Muscle layer of duodenum (tissue), 2 donors: Measurements from ENCODE around the gene NHS.

Experiments
- H3K27ac ChIP-seq: one replicate; pipeline ENCODE4 v1.7.0; 2013; ENCODE audit warnings: mild to moderate bottlenecking, low read length
- H3K27me3 ChIP-seq: one replicate; pipeline ENCODE4 v1.7.0; 2013; ENCODE audit warnings: low read depth, mild to moderate bottlenecking, control low read depth, low read length
- H3K36me3 ChIP-seq, 2 donors: one replicate each; pipeline ENCODE4 v1.7.0; 2013; ENCODE audit warnings: low read length in 2 of 2, control low read depth in 1 of 2, mild to moderate bottlenecking in 1 of 2; ENCODE audit not compliant: insufficient read depth in 2 of 2, control insufficient read depth in 1 of 2
- H3K4me1 ChIP-seq, 2 donors: one replicate each; pipeline ENCODE4 v1.7.0; 2013; ENCODE audit warnings: low read length in 2 of 2, mild to moderate bottlenecking in 2 of 2, control low read depth in 1 of 2, moderate library complexity in 1 of 2; ENCODE audit not compliant: insufficient read depth in 2 of 2, control insufficient read depth in 1 of 2
- H3K4me3 ChIP-seq, 2 donors: one replicate each; pipeline ENCODE4 v1.7.0; 2013; ENCODE audit warnings: low read length in 2 of 2, low read depth in 1 of 2, mild to moderate bottlenecking in 1 of 2
- H3K9me3 ChIP-seq, 2 donors: one replicate each; pipeline ENCODE4 v1.7.0; 2013; ENCODE audit warnings: low read length in 2 of 2, control low read depth in 1 of 2, mild to moderate bottlenecking in 1 of 2; ENCODE audit not compliant: control insufficient read depth in 1 of 2
- donor health status: healthy.

Gene NHS

GRCh38 chrX:17602245-17602644, 227.2 kb downstream of the NHS start:
- no peak overlapping the region for H3K27ac ChIP-seq

GRCh38 chrX:17603196-17603595, 228.2 kb downstream of the NHS start:
- H3K9me3 ChIP-seq = no peaks in the 10 kb centered on the region
- H3K27me3 ChIP-seq = no peaks in the 10 kb centered on the region
- no peak overlapping the region for H3K4me3 ChIP-seq
- H3K36me3 ChIP-seq = no peaks in the 10 kb centered on the region
- H3K27ac ChIP-seq = no peak overlapping the region
- peaks cover 0 to 15% of the 10 kb centered on the region in 2 donors for H3K4me1 ChIP-seq

More at GRCh38 chrX:17602245-17602644, 227.2 kb downstream of the NHS start:
- H3K36me3 ChIP-seq = no peaks in the 10 kb centered on the region
- H3K9me3 ChIP-seq = no peaks in the 10 kb centered on the region
- H3K4me1 ChIP-seq = peaks cover 0 to 18% of the 10 kb centered on the region in 2 donors
- no peak overlapping the region for H3K4me3 ChIP-seq
- no peaks in the 10 kb centered on the region for H3K27me3 ChIP-seq

- peaks cover 0 to under 1% of the 10 kb centered on the region in 2 donors for H3K4me1 ChIP-seq
These were observed 230.7 kb downstream of the NHS start for GRCh38 chrX:17605676-17606075.

GRCh38 chrX:17606231-17606630, 231.2 kb downstream of the NHS start:
- H3K27me3 ChIP-seq = no peaks in the 10 kb centered on the region
- no peaks in the 10 kb centered on the region for H3K36me3 ChIP-seq
- H3K4me3 ChIP-seq = no peak overlapping the region
- H3K9me3 ChIP-seq = no peaks in the 10 kb centered on the region
- H3K27ac ChIP-seq = no peak overlapping the region
- H3K4me1 ChIP-seq = no peaks in the 10 kb centered on the region

More at GRCh38 chrX:17605676-17606075, 230.7 kb downstream of the NHS start:
- H3K27ac ChIP-seq = no peak overlapping the region
- no peak overlapping the region for H3K4me3 ChIP-seq
- H3K27me3 ChIP-seq = no peaks in the 10 kb centered on the region
- no peaks in the 10 kb centered on the region for H3K9me3 ChIP-seq
- H3K36me3 ChIP-seq = no peaks in the 10 kb centered on the region

- no peaks in the 10 kb centered on the region for H3K36me3 ChIP-seq
- no peaks in the 10 kb centered on the region for H3K9me3 ChIP-seq
- H3K27me3 ChIP-seq = no peaks in the 10 kb centered on the region
- no peaks in the 10 kb centered on the region for H3K4me1 ChIP-seq
- H3K27ac ChIP-seq = no peak overlapping the region
- H3K4me3 ChIP-seq = no peak overlapping the region
These were observed 233.9 kb downstream of the NHS start for GRCh38 chrX:17608888-17609287.

GRCh38 chrX:17610788-17611187, 235.8 kb downstream of the NHS start:
- Histone ChIP-seq H3K27ac (no peak overlapping the region), H3K9me3 (no peaks in the 10 kb centered on the region)

GRCh38 chrX:17613979-17614588, 239.1 kb downstream of the NHS start:
- no peaks in the 10 kb centered on the region for H3K9me3 ChIP-seq
- no peaks in the 10 kb centered on the region for H3K27me3 ChIP-seq
- no peaks in the 10 kb centered on the region for H3K36me3 ChIP-seq
- no peaks in the 10 kb centered on the region for H3K4me1 ChIP-seq
- no peak overlapping the region for H3K27ac ChIP-seq
- H3K4me3 ChIP-seq = no peak overlapping the region

More at GRCh38 chrX:17610788-17611187, 235.8 kb downstream of the NHS start:
- Histone ChIP-seq H3K4me3 (no peak overlapping the region), H3K4me1 (no peaks in the 10 kb centered on the region), H3K36me3 (no peaks in the 10 kb centered on the region), H3K27me3 (no peaks in the 10 kb centered on the region)

GRCh38 chrX:17616936-17617335, 241.9 kb downstream of the NHS start:
- Histone ChIP-seq H3K36me3 (no peaks in the 10 kb centered on the region), H3K4me3 (no peak overlapping the region), H3K4me1 (no peaks in the 10 kb centered on the region), H3K27me3 (no peaks in the 10 kb centered on the region), H3K9me3 (no peaks in the 10 kb centered on the region), H3K27ac (no peak overlapping the region)

GRCh38 chrX:17617806-17618205, 242.8 kb downstream of the NHS start:
- H3K9me3 ChIP-seq = no peaks in the 10 kb centered on the region
- H3K27me3 ChIP-seq = no peaks in the 10 kb centered on the region

GRCh38 chrX:17621566-17622270, 246.7 kb downstream of the NHS start:
- Histone ChIP-seq H3K9me3 (no peaks in the 10 kb centered on the region), H3K36me3 (no peaks in the 10 kb centered on the region), H3K27ac (no peak overlapping the region), H3K27me3 (no peaks in the 10 kb centered on the region), H3K4me3 (no peak overlapping the region), H3K4me1 (no peaks in the 10 kb centered on the region)

More at GRCh38 chrX:17617806-17618205, 242.8 kb downstream of the NHS start:
- Histone ChIP-seq H3K27ac (no peak overlapping the region), H3K4me1 (no peaks in the 10 kb centered on the region), H3K4me3 (no peak overlapping the region), H3K36me3 (no peaks in the 10 kb centered on the region)

GRCh38 chrX:17622331-17622730, 247.3 kb downstream of the NHS start:
- Histone ChIP-seq H3K27ac (no peak overlapping the region), H3K9me3 (no peaks in the 10 kb centered on the region), H3K27me3 (no peaks in the 10 kb centered on the region), H3K4me1 (no peaks in the 10 kb centered on the region), H3K36me3 (no peaks in the 10 kb centered on the region), H3K4me3 (no peak overlapping the region)
